GM12864 (cell line): ENCODE data around the gene COX7C.
"Not testable (repeated sequence)": the region's sequence is repeated elsewhere in the genome, so short reads cannot be mapped to it uniquely, and the experiment has no call there.

Experiments used
- DNase-seq: peaks from one replicate; pipeline ENCODE4 v3.0.0-alpha.2; 2011; ENCODE audit warnings: low read depth
- H3K4me3 ChIP-seq: 2 replicates; pipeline ENCODE4 v1.5.1; 2011; ENCODE audit warnings: mild to moderate bottlenecking, low read depth, low read length, control low read depth
- CTCF ChIP-seq: IDR thresholded peaks from 2 replicates; pipeline ENCODE4 v1.5.1; 2011; ENCODE audit warnings: low read depth, mild to moderate bottlenecking, moderate library complexity, low read length, control low read depth, inconsistent platforms; ENCODE audit errors: missing control alignments

COX7C gene

GRCh38 chr5:86617756-86618576 lies at the start of gene COX7C:
Gene COX7C (plus strand): TSS chr5:86617941. CDS start chr5:86618056, 115 bp downstream.
- peak; percentile 96 for DNase-seq
- TF ChIP-seq CTCF: no peak
- H3K4me3 ChIP-seq: peak within 1 kb of the TSS; percentile 94

GRCh38 chr5:86569522-86570426 lies 48.0 kb upstream of the COX7C start:
- DNase-seq: not testable (repeated sequence)

GRCh38 chr5:86570427-86571083 lies 47.2 kb upstream of the COX7C start:
- no peak for DNase-seq
- no peak overlapping the region for H3K4me3 ChIP-seq
- TF ChIP-seq CTCF: no peak

More at GRCh38 chr5:86569522-86570426, 48.0 kb upstream of the COX7C start:
- not testable (repeated sequence) for H3K4me3 ChIP-seq

- not testable (repeated sequence) for H3K4me3 ChIP-seq, DNase-seq
Observed at GRCh38 chr5:86571109-86571508, 46.6 kb upstream of the COX7C start.

GRCh38 chr5:86572825-86573517 lies 44.8 kb upstream of the COX7C start:
- no peak for DNase-seq
- TF ChIP-seq CTCF: no peak
- H3K4me3 ChIP-seq: no peak overlapping the region

- DNase-seq: no peak
- no peak overlapping the region for H3K4me3 ChIP-seq
- no peak for TF ChIP-seq CTCF
Observed at GRCh38 chr5:86579502-86579901, 38.2 kb upstream of the COX7C start.

GRCh38 chr5:86596476-86596875 lies 21.3 kb upstream of the COX7C start:
- no peak for DNase-seq
- TF ChIP-seq CTCF: no peak
- no peak overlapping the region for H3K4me3 ChIP-seq
